Inflammatory macrophage (primary cell): ENCODE data around the gene BCS1L.

Experiments used
- DNase-seq, 2 donors: peaks; one replicate each; pipeline ENCODE4 v3.0.0-alpha.2; 2020 to 2022

BCS1L gene

GRCh38 chr2:218662377-218662776 lies 2.9 kb downstream of the BCS1L start:
- no peak for DNase-seq

- no peak for DNase-seq
These were observed 3.3 kb downstream of the BCS1L start for GRCh38 chr2:218662827-218663226.

DNA sequence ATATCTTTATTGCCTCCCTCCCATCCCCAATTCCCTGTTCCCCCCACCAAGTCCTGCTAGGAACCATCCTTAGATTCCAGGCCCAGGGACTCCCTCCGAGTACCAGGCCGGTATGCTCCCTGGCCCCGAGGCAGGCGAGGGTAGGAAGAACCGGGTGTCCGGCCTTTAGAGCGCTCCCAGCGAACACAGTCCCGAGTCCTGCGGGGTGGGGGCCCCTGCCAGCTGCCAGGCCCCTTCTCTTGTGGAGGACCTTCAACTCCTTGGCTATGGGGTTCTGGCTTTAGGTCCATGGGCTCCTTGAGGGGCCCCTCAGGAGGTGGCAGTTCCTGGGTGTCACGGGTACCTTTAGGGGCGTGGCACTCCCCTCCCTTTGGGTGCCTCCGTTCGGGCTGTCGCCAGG lies 4.4 kb downstream of the BCS1L start:
- DNase-seq = no peak

DNA sequence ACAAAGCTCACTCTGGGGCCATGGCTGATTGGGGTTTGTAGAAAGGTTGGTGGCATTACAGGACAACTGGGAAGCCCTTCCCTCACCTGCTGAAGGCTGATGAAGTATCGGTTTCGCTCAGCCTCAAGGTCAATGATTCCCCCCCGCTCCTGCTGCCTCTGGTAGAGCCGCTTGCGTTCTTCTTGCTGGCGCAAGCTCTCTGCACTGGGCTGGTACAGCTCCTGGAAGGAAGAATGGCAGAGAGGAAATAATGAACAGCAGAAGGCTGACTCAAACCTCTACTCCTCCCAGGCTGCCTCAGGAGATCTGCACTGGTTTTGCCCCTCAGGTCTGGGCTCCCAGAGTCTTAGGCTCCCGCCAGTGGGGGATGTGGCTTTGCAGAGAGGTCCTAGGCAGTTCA lies 5.2 kb downstream of the BCS1L start:
- no peak for DNase-seq

GRCh38 chr2:218671097-218671653 lies 11.7 kb downstream of the BCS1L start:
- peak in 1 of 2 donors; percentile 8 for DNase-seq

DNA sequence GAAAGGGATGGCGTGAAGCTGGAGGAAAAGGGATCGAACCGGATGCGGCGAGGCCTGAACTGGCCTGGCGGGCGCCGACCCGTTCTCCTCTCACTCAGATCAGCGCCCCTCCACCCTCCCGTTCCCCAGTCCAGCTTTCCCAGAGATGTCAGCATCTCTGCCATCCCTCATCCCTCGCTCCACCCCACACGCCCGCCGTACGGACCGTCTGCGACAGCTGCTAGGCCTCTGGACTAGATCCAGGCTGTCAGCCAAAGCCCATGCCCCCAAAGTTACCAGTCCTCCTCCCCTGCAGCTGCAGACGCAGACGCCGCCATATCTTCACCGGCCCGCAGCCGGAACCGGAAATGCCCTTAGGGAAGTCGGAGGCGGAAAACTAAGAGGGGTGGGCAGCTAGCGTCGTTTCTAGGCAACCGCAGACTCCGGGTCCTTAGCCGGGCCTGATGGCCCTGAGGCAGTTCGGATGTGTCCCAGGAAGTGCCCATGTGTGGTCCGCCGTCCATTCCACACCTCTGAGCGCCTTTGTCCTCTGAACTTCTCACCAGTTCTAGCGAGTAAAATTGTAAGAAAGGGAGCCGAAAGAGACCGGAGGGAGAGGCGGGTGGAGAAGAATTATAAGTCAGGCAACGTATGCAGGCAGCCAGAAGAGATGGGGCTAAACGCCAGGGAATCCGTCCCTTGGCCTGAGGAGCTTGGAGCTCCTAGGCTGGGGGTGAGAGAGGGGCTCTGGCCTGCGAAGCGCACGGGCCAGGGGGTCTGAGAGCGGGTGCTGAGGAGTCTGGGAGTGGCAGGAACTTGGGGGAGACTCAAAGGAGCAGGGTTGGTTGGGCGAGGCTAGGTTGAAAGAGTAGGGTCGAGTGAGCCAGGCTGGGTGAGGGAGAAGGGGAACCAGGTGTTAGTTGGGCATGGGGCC lies 12.4 kb downstream of the BCS1L start, which contains the start of the genes RNF25 and STK36:
RNF25 (minus strand) TSS at position 349 of the 913 bp plus-strand sequence; CDS start at position 317, 32 bp downstream.
STK36 (plus strand) TSS at position 433 of the 913 bp plus-strand sequence. CDS start 744 bp downstream, outside the sequence.
- peak; percentile 76 to 86 for DNase-seq

- DNase-seq = peak; percentile 86 to 91
These were observed 19.6 kb downstream of the BCS1L start for GRCh38 chr2:218679119-218679518.

GRCh38 chr2:218680061-218680460 lies 20.6 kb downstream of the BCS1L start:
- DNase-seq = no peak

DNA sequence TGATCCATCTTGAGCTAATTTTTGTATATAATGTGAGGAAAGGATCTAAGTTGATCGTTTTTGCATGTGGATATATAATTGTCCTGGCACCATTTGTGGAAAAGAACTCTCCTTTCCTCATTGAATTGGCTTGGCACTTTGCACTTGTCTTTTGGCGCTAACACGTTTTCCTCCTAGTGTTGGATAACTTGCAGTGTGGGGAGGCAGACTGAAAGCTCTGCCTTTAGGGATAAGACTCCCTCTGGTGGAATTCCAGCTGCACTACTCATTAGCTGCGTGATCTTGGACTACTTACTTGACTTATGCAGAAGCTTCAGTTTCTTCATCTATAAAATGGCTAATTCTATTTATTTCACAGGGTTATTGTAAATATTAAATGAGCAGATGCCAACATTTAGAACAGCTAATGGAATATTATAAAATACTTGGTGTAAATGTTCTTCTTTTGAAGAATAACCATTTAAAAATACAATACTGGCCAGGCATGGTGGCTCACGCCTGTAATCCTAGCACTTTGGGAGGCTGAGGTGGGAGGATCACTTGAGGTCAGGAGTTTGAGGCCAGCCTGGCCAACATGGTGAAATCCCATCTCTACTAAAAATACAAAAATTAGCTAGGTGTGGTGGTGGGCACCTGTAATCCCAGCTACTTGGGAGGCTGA lies 28.0 kb downstream of the BCS1L start:
- peak; percentile 86 to 87 for DNase-seq

DNA sequence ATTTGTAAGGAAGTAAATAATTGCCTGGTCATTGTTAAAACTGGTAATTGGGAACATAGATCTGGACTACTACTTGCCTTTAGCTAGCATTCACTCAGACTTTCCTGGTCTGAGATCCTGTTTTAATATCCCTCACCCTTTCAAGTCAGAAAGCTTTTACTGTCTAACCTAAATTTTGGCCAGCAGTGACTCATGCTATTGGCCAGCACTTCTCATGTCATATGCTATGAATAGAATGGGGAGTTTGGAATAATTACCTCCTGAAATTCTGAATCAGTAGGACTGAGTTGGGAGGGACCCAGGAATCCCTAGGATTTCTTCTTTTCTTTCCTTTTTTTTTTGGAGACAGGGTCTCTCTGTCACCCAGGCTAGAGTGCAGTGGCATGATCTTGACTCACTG lies 31.8 kb downstream of the BCS1L start:
- DNase-seq = no peak

DNA sequence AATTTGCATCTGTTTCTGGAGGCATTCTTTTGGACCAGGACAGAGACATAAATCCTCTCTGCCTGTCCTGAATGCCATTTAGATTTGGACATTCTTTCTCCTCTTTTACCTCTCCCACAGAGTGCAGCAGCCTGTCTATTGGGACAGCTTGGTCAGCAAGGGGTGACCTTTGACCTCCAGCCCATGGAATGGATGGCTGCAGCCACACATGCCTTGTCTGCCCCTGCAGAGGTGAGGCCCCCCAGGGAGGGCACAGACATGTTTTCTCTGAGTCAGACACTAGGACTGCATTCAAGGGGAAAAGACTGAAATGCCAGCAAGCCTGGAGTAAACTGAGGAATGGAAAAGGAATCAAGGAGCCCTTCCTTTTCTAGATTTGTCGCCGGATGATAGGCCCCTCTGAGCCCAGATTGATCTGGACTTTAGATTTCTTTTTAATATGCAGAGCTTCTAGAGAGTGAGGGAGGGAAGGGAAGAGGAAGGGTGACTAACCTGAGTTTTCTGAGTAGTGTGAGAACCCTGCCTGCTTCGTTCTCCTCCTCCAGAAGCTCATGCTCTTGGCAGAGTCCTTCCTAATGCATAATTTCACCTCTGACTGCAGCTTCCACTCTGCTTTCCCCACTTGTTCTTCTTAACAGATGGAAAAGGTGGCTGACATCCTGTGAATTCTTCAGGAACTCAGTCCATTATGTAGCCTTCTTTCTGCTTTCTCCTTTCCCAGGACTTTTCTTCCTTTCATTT lies 35.1 kb downstream of the BCS1L start:
- no peak for DNase-seq

- no peak for DNase-seq
These were observed 39.4 kb downstream of the BCS1L start for GRCh38 chr2:218698885-218699284.

DNA sequence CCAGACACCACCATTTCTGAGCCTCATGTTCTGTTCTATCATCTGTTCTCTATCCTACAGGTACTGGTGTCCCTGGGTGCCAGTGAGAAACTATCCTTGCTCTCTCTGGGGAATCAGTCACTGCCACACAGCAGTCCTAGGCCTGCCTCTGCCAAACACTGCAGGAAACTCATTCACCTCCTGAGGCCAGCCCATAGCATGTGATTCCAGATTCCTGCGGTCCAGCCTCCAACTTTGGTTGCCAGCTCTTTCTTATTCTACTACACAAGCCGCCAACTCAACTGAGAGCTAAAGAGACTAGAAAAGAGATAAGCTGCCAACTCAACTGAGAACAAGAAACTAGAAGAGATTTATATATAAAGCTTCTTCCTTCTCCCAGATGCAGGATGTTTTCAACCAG lies 42.3 kb downstream of the BCS1L start:
- DNase-seq = no peak

- no peak for DNase-seq
These were observed 43.9 kb downstream of the BCS1L start for GRCh38 chr2:218703341-218703740.

DNA sequence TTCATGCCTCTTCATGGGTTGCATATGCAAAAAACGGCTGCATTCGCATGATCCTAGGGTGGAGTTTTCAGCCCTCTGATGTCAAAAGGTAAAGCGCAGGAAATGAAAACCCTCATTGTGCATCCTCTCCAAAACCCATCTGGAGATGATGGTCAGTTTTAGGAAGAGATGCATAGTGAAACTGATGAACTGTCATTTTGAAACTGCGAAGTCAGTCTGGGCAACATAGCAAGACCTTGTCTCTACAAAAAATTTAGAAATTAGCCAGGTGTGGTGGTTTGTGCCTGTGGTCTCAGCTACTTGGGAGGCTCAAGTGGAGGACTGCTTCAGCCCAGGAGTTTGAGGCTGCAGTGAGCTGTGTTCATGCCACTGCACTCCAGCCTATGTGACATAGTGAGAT lies 48.6 kb downstream of the BCS1L start:
- DNase-seq = no peak

DNA sequence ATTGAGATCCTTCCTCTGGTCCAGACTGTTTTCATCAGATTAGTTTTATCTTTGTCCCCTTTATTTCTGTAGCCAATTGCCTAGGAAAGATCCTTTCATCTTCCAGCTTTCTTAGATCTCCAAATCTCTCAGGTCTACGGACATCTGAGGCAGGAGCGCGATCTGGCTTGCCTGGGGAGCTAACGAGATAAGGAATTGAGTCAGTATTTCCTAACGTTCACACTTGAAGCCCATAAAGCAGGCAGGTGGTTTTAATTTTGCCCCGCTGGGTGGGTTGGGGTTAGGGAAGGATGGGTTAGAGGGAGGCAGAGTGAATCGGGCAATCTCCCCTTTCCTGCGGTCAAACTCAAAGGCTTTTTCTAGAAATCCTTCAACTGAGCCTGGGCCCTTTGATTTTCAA lies 50.4 kb downstream of the BCS1L start:
- no peak for DNase-seq

- no peak for DNase-seq
These were observed 50.8 kb downstream of the BCS1L start for GRCh38 chr2:218710334-218710686.

DNA sequence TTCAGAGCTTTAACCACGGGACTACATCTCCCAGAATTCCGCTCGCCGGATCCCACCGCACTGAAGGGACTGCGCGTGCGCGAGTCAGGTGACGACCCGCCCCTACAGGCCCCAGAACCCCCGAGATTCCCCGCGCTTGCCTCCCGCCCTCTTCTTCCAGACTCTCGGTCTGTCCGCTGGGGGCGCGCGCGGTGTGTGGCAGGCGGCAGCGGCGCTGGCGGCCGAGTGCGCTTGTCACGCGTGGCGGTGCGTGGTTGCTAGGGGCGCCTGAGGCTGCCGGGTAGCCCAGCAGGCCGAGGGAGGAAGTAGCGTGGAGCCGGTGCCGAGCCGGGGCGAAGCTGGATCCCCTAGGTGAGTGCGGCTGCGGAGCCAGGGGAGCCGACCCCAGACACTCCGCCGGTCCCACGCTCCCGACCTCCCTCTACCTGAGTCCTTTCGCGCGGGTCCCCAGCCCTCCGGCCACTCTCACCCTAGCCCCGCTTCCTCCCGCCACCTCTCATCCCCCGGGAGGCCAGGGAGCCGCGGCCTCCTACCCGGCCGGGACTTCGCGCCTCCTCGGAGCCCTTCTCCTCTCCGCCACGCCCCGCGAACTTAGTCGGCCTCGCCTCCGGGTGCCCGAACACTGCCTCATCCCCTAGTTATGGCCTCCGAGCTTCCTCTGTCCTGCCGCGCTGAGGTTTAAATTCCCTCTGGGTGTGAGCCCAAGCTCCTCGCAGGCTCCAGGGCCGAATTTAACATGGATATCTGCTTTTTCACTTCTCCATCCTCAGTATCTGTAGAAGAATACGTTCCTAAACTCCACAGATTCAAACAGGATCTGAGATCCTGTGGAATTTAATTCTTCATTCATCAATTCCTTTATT lies 51.4 kb downstream of the BCS1L start, which contains the start of gene TTLL4:
TTLL4 (plus strand) TSS at position 149 of the 863 bp plus-strand sequence. CDS start 26,842 bp downstream, outside the sequence.
- peak; percentile 99 for DNase-seq

DNA sequence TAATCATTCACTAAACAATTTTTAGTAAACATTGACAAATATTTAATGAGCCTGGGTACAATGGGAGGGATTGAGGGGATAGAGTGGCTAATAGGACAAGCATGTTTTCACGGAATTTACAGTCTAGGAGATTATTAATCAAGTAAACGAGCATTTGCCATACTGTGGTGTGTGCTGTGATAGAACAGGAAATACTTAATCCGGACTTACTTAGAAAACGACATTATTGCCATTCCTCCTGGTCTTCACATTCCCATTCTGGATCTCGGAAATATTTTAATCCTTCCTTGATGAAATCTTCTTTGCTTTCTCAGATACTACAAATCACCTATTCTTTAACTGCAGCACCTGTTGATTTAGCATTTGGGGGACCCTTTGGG lies 52.1 kb downstream of the BCS1L start:
- no peak for DNase-seq
